ENCODE results near the gene KAT14.
A peak's percentile ranks its signal among the peaks of the same experiment; 100 is the strongest.
"Not testable (repeated sequence)": the region's sequence is repeated elsewhere in the genome, so short reads cannot be mapped to it uniquely, and the experiment has no call there.

KAT14 gene, protein sequence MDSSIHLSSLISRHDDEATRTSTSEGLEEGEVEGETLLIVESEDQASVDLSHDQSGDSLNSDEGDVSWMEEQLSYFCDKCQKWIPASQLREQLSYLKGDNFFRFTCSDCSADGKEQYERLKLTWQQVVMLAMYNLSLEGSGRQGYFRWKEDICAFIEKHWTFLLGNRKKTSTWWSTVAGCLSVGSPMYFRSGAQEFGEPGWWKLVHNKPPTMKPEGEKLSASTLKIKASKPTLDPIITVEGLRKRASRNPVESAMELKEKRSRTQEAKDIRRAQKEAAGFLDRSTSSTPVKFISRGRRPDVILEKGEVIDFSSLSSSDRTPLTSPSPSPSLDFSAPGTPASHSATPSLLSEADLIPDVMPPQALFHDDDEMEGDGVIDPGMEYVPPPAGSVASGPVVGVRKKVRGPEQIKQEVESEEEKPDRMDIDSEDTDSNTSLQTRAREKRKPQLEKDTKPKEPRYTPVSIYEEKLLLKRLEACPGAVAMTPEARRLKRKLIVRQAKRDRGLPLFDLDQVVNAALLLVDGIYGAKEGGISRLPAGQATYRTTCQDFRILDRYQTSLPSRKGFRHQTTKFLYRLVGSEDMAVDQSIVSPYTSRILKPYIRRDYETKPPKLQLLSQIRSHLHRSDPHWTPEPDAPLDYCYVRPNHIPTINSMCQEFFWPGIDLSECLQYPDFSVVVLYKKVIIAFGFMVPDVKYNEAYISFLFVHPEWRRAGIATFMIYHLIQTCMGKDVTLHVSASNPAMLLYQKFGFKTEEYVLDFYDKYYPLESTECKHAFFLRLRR

DNA sequence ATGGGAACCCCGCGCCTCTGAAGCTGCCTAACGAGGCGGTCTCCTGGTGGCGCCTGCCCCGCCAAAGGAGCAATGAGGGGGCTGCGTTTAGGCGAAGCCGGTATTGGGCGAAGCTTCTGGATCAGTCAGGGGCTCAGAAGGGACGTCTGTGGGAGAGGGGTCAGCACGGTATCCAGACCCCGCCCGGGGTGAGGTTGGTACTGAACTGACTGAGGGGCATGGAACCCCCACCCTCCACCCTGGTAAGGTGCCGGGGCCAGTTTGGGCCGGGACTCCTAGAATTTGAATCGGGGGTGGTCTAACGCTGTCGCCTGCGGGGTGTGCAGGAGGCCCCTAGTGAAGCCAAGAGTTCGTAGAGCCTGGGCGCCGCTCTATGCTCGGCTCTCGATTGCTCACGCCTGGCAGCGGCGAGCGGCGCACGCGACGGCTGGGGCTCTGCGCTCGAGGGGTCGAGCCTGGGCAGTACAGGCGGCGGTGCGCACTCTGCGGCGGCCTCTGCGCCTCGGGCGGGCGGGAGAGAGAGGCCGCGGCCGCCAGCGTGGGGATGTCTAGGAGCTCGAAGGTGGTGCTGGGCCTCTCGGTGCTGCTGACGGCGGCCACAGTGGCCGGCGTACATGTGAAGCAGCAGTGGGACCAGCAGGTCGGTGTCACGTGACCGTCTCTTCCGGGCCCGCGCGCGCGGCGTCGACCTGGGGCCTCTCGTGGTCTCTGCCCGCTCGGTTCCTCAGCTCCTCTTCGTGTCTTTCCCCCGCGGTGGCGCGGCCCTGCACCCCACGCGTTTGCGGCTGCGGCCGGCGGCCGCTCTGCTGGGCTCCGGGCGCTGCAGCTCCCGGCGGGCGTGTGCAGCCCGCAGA, at the start of gene KAT14, which contains the start of gene PET117:
TSS of gene KAT14 (plus strand) at position 452 of the 854 bp plus-strand sequence. CDS start 4,798 bp downstream, outside the sequence.
TSS of gene PET117 (plus strand) at position 452 of the 854 bp plus-strand sequence. CDS start at position 545, 93 bp downstream.
- peak; percentile 85 for DNase-seq (ENCODE audit: low read depth)

DNA sequence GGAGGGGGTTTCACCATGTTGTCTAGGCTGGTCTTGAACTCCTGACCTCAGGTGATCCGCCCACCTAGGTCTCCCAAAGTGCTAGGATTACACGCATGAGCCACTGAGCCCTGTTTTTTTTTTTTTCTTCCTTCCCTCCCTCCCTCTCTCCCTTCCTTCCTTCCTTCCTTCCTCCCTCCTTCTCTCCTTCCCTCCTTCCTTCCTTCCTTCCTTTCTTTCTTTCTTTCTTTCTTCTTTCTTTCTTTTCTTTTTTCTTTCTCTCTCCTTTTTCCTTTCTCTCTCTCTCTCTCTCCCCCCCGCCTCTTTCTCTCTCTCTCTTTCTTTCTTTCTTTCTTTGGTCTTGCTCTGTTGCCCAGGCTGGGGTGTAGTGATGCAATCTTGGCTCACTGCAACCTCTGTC, 49.4 kb upstream of the KAT14 start:
- DNase-seq (ENCODE audit: low read depth) = not testable (repeated sequence)

DNA sequence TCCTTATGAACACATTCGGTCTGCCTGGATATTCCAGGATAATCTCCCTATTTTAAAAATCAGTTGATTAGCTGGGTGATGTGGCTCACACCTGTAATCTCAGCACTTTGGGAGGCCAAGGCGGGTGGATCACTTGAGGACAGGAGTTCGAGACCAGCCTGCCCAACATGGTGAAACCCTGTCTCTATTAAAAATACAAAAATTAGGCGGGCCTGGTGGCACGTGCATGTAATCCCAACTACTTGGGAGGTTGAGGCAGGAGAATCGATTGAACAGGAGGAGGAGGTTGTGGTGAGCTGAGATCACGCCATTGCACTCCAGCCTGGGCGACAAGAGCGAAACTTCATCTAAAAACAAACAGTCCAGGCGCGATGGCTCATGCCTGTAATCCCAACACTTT, 48.8 kb upstream of the KAT14 start:
- DNase-seq (ENCODE audit: low read depth) = not testable (repeated sequence)

DNA sequence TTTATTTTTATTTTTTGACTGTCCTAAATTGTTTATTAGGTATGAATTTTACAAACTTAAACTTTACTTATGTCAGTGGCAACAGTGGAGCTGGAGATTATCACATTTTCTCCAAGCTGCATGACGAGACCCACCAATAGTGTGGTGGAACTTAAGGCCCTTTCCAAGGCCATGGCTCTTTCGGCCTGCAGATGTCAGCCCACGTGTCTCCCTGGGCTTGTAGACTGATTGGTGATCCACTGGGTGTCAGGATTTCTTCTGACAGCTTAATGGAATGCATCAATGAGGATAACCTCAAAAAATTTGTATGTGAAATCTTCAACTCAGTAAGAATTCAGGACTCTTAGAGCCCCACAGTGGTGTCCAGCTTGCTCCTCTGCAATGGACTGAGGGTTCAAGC, 47.6 kb upstream of the KAT14 start:
- DNase-seq (ENCODE audit: low read depth) = no peak

DNA sequence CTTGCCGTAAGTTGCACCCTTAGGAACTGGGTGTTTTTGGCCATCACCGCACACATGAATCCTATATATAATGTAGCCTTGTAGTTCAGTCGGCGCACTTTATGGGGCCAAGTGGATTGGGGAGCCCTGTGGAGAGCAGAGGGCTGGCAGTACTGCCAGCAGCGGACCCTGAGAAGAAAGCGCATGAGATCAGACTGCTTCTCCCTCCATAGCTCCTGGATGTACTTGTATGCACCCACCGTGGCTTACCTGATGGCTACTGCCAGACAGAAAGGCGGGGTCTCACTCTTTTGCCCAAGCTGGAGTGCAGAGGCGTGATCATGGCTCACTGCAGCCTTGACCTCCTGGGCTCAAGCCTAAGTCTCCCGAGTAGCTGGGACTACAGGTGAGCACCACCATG, 47.2 kb upstream of the KAT14 start:
- DNase-seq (ENCODE audit: low read depth) = no peak

DNA sequence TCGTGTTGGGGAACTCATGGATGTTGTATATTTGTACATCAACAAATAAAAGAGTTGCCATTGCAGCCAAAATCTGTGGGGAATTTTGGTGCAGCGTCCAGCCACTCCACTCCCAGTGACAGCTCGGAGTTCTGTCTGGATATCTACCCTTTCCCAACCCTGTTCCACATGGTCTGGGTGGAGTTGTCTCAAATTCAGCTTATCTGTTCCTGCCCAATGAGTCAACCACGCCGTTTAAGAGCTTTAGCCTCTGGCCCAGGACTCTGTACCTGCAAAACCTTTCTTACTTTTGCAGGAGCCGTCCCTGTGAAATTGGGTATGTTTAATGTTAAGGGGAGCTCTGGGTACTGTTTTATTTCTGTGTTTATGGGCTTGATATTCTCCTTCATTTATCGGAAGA, 46.0 kb upstream of the KAT14 start:
- no peak for DNase-seq (ENCODE audit: low read depth)

DNA sequence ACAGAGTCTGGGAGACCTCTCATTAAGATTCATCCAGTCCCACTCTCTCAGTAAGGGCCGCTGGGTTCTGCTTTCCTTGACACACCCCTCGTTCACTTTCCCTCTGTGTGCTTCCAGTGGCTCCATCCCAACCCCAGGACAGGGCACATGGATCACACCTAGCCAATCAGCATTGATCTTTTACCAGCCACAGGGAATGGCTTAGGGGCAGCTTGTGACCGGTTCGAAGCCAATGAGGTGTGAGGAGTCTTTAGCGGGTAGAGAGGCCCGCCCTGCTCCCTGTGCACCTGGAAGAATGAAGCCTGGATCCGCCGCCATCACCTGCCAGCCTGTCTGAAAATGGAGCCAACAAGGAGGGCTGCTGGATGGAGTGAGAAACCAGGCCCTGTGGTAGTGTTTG, 44.8 kb upstream of the KAT14 start:
- DNase-seq (ENCODE audit: low read depth) = no peak

DNA sequence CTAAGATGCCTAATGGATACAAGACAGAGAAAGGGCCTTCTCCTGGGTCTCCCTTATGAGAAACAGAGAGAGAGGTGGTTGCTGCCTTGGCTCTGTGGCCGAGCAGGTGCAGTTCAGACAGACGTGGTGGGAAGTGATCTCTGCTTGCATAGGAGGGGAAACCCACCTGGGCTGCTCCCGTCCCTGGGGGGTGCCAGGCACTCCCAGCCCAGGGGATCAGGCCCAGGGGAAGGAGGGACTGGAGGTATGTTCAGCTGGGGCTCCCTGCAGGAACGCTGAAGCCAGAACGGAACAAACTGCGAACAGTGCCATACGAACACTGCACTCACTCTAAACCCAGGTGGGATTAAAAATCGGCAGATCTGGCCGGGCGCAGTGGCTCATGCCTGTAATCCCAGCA, 44.3 kb upstream of the KAT14 start:
- DNase-seq (ENCODE audit: low read depth) = no peak

DNA sequence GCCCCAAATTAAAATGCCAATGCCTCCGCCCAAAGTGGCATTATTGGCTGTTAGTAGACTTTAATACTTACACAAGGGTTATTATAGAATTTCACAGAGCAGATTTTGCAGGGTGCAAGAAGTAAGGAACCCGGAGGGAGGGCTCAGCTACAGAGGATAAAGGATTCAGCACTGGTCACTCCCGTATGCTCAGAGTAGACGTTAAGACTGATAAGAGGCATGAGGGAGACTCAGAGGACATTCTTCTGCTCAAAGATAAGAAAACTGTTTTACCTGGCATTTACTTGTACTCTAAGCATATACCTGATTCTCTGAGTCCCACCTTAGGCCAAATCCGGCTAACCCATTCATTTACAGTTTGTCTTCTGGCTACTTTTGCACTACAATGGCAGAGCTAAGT, 43.5 kb upstream of the KAT14 start:
- DNase-seq (ENCODE audit: low read depth) = no peak

DNA sequence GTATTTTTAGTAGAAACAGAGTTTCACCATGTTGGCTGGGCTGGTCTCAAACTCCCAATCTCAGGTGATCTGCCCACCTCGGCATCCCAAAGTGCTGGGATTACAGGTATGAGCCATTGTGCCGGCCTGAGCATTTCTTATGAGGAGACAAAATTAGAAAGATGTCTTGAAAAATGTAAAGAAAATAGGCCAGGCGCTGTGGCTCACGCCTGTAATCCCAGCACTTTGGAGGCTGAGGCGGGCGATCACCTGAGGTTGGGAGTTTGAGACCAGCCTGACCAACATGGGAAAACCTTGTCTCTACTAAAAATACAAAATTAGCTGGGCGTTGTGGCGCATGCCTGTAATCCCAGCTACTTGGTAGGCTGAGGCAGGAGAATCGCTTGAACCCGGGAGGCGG, 37.1 kb upstream of the KAT14 start:
- DNase-seq (ENCODE audit: low read depth) = not testable (repeated sequence)

DNA sequence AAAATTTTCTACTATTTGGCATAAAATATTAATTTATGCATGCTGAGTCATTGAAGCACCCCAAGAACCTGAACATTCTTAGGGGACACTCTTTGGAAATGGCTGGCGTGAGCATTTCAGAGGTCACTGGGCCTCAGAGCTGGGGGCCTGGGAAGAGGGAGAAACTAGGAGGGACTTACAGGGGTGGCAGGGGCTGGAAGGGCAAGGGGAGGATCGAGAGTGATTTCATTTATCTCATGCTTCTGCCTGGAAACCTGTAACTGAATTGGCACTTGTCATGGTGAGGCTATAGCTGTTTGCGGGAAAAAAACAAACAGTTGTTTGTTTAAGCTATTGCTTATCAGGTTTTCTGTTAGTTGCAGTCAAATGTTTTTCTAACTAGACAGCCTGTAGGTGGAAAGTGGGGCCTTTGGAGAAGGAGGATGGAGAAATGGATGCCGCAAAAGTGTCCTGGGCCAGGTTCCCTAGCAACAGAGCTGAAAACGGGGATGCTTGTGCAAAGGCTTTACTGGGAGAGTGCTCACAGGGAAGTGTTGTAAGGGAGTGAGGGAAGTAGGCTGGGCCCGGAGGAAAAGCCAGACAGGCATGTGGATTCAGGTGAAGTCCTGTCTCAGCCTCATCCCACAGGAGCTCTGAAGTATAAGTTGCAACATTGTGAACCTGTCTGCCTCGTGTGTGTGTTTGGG, 36.4 kb upstream of the KAT14 start:
- DNase-seq (ENCODE audit: low read depth) = no peak

DNA sequence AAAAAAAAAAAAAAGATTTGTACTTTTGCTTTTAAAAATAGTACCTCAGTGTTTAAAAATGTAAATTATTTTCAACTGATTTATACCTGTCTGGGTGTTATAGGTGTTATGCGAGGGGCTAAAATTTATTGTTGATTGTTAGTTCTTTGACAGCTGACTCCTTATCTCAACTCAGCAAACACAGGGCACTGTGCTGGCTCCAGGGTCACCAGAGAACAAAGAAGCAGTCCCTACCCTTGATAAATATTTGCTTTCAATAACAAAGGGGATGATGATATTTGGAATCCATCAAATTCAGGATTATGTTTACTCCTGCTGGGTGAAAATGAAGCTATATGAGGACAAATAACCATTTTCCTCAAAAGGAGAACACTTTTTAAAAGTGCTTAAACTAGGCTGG, 34.2 kb upstream of the KAT14 start:
- no peak for DNase-seq (ENCODE audit: low read depth)

DNA sequence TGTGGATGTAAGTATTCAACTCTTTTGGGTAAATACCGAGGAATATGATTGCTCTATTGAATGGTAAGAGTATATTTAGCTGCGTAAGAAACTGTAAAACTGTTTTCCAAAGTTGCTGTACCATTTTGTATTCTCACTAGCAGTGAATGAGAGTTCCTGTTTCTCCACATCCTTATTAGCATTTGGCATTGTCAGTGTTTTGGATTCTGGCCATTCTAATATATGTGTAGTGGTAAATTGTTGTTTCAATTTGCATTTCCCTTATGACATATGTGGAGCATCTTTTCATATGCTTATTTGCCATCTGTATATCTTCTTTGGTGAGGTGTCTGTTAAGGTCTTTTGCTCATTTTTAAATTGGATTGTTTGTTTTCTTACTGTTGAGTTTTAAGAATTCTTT, 29.3 kb upstream of the KAT14 start:
- no peak for DNase-seq (ENCODE audit: low read depth)

DNA sequence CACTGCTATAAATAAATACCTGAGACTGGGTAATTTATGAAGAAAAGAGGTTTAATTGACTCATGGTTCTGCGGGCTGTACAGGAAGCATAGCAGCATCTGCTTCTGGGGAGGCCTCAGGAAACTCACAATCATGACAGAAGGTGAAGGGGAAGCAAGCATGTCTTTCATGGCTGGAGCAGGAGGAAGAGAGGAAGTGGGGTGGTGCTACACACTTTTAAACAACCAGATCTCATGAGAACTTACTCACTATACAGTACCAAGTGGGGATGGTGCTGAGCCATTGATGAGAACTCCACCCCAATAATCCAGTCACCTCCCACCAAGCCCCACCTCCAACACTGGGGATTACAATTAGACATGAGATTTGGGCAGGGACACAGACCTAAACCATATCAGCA, 9.1 kb upstream of the KAT14 start:
- DNase-seq (ENCODE audit: low read depth) = not testable (repeated sequence)

DNA sequence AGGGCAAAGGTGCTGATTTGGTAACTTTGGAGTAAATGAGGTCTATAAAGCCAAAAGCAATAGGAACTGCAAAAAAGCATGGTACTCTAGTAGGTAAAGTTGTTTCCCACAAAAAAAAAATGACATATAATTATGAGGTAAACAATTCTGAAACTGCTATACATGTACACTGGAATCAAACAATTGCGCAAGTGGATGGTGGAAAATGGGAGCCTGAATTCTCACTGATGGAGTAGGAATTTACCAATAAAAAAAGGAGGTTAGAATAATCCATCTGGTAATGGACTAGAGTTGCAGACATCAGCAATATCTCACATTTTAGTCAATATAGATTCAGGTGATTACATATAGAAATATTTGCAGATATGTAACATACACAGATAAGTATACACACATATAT, 5.0 kb upstream of the KAT14 start:
- no peak for DNase-seq (ENCODE audit: low read depth)

DNA sequence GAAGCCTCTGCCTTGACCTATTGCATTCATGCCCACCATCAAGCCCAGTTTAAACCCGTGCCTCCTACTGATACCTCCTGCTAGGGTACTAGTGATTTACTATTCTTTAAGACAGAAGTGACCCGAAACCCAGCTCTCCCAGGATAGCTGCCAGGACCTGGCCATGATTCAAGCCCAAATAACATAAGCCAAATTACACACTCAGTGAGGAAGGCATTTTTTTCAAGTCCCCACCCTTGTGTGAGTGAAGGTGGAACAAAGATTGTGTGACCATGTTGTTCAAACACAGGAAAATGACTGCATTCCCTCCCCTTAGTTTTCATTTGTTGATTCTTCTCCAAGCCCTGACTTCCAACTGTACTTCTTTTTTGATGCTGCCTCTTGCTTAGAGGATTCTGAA, 3.7 kb upstream of the KAT14 start:
- no peak for DNase-seq (ENCODE audit: low read depth)

DNA sequence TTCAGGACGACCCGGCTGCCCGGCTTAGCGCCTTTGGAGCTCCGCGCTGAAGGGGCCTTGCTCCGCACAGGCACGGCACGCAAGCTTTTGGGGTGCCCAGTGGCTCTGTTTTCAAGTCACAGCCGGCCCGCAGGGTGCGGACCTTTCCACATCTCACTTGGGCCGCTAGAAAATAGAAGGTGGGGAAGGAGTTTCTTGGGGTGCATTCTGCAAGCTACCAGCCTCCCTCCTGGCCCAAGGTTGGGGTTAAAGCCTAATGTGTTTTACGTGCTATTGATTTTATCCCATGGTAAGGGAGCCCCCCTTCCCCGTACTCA, 561 bp downstream of the KAT14 start:
- DNase-seq (ENCODE audit: low read depth) = no peak

DNA sequence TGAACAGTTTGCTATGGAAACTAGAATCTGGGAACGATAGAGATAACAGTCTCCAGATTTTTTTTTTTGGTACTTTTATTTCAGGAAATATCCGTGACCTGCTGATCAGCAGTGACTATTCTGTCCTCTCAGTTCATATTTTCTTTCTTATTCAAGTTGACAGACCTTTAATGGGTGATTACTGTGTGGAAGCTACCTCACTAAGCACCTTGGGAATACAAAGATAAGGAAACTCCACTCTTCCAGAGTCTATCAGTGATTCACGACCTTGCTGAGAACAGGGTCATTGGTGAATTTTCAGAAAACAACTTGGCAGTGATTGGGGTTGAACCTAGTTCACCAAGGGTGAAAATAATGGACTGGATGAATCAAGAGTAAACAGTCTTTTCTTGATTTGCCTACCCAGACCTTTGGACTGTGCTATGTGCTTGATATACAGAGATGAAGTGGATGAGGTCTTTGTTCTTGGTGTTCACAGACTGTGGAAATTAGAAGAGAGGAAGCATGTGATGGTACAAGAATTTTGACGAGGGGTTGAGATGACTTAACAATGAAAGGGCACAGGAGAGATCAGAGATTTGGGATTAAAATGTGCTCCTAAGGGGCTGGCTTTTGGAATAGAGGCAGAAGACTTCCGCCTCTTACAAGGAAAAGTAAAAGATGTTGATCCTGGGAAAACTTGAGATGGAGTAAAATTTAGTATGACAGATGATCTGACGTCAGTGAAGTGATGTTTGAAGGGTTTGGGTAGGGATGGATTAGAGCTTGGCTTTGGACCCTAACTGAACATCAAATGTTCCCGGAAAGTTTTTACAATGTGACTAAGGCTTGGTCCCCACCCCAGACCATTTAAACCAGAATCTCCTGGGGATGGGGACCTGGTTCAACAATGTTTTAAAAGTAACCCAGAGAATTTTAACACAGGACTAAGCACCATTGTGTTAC, 1.2 kb downstream of the KAT14 start:
- DNase-seq (ENCODE audit: low read depth) = no peak

DNA sequence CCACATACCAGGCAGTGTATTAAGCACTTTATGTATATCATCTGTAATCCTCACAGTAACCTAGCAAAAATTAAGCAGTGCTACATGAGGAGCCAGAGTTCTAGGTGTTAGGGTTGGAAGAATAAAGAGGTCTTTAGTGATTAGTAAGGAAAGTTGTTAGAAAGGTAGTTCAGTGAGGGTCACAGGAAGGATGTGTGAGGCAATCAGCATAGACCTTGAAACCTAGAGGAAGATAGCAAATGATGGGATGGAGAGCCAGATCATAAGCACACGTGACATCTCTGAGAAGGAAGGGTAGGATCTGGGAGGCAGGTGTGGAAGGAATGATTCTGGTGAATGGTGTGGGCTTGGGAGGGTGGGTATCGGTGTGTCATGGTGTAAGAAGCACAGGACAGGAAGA, 2.2 kb downstream of the KAT14 start:
- no peak for DNase-seq (ENCODE audit: low read depth)

DNA sequence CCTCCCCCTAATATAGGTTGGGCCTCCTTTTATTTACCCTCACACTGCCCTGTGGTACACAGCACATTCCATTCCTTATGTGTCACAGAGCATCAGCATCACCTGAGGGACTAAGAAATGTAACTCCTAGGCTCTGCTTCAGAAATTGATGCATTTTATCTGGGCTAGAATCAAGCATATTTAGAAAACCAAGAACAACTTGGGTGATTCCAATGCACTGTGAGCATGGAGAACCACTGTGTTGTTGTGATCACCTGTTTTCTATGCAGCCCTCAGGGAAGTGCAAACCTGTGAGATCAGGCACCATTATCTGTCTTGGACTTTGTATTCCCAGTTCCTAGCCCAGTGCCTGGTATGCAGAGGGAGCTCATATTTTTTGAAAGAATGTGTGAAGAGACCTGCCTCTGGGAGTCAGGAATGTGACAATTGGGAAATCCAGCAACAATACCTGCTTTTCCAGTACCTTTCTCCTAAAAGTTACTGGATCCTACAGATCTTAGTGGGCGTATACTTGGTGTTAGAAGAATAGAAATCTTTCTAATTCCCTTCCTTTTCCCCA, 7.0 kb downstream of the KAT14 start:
- no peak for DNase-seq (ENCODE audit: low read depth)
